ENCODE measurements around the gene RPL12. TPM values are rescaled to one million over a fixed set of nuclear protein-coding genes. Genes with fewer than 3 reads are reported as not detected.

Gene RPL12
- total and polyA plus RNA-seq, 4 donors: 289 to 829 (median 485) TPM

DNA sequence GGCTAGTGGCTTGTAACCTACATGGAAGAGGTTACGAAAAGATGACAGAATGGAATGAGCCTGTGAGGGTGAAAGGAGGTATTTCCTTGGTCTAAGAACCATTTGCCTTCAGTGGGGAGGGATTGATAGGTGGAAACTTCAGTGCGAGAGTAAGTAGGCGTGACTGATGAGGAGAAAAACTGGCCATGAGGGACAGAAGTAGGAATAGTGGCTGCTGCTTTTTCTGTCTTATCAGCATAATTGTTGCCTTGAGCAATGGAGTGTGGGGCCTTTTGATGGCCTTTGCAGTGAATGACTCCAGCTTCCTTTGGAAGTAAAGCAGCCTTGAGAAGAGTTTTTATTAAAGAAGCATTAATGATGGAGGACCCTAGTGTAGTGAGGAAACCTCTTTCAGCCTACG, 36.1 kb downstream of the RPL12 start:
- H3K4me1 ChIP-seq (ENCODE audit: control insufficient read depth in 4 of 4, insufficient read depth in 4 of 4, low read length in 3 of 4): no peaks in the 10 kb centered on the region
- H3K4me3 ChIP-seq (ENCODE audit: low read depth in 1 of 3, low read length in 3 of 3): no peak overlapping the region
- no peaks in the 10 kb centered on the region for H3K27me3 ChIP-seq (ENCODE audit: control insufficient read depth in 4 of 4, insufficient read depth in 4 of 4, low read length in 3 of 4)
- H3K9ac ChIP-seq (ENCODE audit: low read depth in 1 of 2, low read length in 2 of 2): no peak overlapping the region
- H3K27ac ChIP-seq (ENCODE audit: low read depth in 1 of 2, low read length in 2 of 2): no peak overlapping the region
- no peak for TF ChIP-seq TAF1 (conservative IDR thresholded peaks at IDR 0.05)
- DNase-seq (ENCODE audit: low spot score): no peak
- no peaks in the 10 kb centered on the region for H3K9me3 ChIP-seq (ENCODE audit: control insufficient read depth in 4 of 4, low read length in 3 of 4)
- no peaks in the 10 kb centered on the region for H3K36me3 ChIP-seq (ENCODE audit: control insufficient read depth in 4 of 4, insufficient read depth in 3 of 4, low read depth in 1 of 4, low read length in 3 of 4)
- WGBS: 94% methylated on average over 4 of the region's 4 CpGs

- Histone ChIP-seq H3K4me3 (ENCODE audit: low read depth in 1 of 3, low read length in 3 of 3) (no peak overlapping the region), H3K9me3 (ENCODE audit: control insufficient read depth in 4 of 4, low read length in 3 of 4) (no peaks in the 10 kb centered on the region), H3K4me1 (ENCODE audit: control insufficient read depth in 4 of 4, insufficient read depth in 4 of 4, low read length in 3 of 4) (peaks cover 3 to 14% (median 8%) of the 10 kb centered on the region in 4 donors), H3K36me3 (ENCODE audit: control insufficient read depth in 4 of 4, insufficient read depth in 3 of 4, low read depth in 1 of 4, low read length in 3 of 4) (peaks cover 0 to 3% (median 0%) of the 10 kb centered on the region in 4 donors), H3K27me3 (ENCODE audit: control insufficient read depth in 4 of 4, insufficient read depth in 4 of 4, low read length in 3 of 4) (no peaks in the 10 kb centered on the region), H3K9ac (ENCODE audit: low read depth in 1 of 2, low read length in 2 of 2) (no peak overlapping the region), H3K27ac (ENCODE audit: low read depth in 1 of 2, low read length in 2 of 2) (no peak overlapping the region)
- WGBS: 86% methylated on average over 4 of the region's 4 CpGs
- no peak for TF ChIP-seq SP1 (IDR thresholded peaks at IDR 0.05)
- TF ChIP-seq RAD21 (IDR thresholded peaks at IDR 0.05): no peak
- no peak for TF ChIP-seq HNF4G (IDR thresholded peaks at IDR 0.05)
- no peak for TF ChIP-seq ATF3 (IDR thresholded peaks at IDR 0.05)
- TF ChIP-seq, protein P1, sequence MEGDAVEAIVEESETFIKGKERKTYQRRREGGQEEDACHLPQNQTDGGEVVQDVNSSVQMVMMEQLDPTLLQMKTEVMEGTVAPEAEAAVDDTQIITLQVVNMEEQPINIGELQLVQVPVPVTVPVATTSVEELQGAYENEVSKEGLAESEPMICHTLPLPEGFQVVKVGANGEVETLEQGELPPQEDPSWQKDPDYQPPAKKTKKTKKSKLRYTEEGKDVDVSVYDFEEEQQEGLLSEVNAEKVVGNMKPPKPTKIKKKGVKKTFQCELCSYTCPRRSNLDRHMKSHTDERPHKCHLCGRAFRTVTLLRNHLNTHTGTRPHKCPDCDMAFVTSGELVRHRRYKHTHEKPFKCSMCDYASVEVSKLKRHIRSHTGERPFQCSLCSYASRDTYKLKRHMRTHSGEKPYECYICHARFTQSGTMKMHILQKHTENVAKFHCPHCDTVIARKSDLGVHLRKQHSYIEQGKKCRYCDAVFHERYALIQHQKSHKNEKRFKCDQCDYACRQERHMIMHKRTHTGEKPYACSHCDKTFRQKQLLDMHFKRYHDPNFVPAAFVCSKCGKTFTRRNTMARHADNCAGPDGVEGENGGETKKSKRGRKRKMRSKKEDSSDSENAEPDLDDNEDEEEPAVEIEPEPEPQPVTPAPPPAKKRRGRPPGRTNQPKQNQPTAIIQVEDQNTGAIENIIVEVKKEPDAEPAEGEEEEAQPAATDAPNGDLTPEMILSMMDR (IDR thresholded peaks at IDR 0.05; ENCODE audit: low read depth, low read length, missing input control): no peak
- no peak for TF ChIP-seq NR2F2 (IDR thresholded peaks at IDR 0.05)
- no peak for TF ChIP-seq REST (IDR thresholded peaks at IDR 0.05)
- TF ChIP-seq FOXA2 (IDR thresholded peaks at IDR 0.05): no peak
- no peak for DNase-seq (ENCODE audit: low spot score)
Observed at GRCh38 chr9:127411122-127411521, 40.1 kb downstream of the RPL12 start.

DNA sequence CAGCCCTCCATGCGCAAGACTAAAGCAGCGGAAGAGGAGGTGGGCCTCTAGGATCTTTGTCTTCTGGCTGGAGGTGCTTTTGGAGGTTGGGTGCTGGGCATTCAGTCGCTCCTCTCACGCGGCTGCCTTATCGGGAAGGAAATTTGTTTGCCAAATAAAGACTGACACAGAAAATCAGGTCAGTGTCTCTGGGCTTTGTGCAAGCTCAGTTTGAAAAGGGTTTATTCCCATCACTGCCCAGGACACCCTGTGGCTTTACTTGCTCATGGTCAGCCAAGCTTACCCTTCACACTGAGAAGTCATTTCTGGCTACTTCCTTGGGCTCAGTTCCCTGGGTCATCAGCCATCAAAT, 43.7 kb downstream of the RPL12 start:
- H3K27ac ChIP-seq (ENCODE audit: low read depth in 1 of 2, low read length in 2 of 2): no peak overlapping the region
- H3K4me3 ChIP-seq (ENCODE audit: low read depth in 1 of 3, low read length in 3 of 3): no peak overlapping the region
- DNase-seq (ENCODE audit: low spot score): no peak
- H3K4me1 ChIP-seq (ENCODE audit: control insufficient read depth in 4 of 4, insufficient read depth in 4 of 4, low read length in 3 of 4): peaks cover 3 to 14% (median 8%) of the 10 kb centered on the region in 4 donors
- H3K9ac ChIP-seq (ENCODE audit: low read depth in 1 of 2, low read length in 2 of 2): no peak overlapping the region
- H3K9me3 ChIP-seq (ENCODE audit: control insufficient read depth in 4 of 4, low read length in 3 of 4): no peaks in the 10 kb centered on the region
- TF ChIP-seq HNF4G (IDR thresholded peaks at IDR 0.05): no peak
- TF ChIP-seq RAD21 (IDR thresholded peaks at IDR 0.05): peak in 1 of 2 donors; percentile 41
- H3K36me3 ChIP-seq (ENCODE audit: control insufficient read depth in 4 of 4, insufficient read depth in 3 of 4, low read depth in 1 of 4, low read length in 3 of 4): peaks cover 2 to 24% (median 4%) of the 10 kb centered on the region in 4 donors
- no peaks in the 10 kb centered on the region for H3K27me3 ChIP-seq (ENCODE audit: control insufficient read depth in 4 of 4, insufficient read depth in 4 of 4, low read length in 3 of 4)
- WGBS: 52% methylated on average over 6 of the region's 6 CpGs
